Nucleus accumbens (tissue), 56 donors: ENCODE measurements around the gene FDX2.

ENCODE experiments used
- DNase-seq, 56 donors: peaks; one replicate each; lab custom pipeline; 2025; lab: John Stamatoyannopoulos, UW

Gene FDX2

DNA sequence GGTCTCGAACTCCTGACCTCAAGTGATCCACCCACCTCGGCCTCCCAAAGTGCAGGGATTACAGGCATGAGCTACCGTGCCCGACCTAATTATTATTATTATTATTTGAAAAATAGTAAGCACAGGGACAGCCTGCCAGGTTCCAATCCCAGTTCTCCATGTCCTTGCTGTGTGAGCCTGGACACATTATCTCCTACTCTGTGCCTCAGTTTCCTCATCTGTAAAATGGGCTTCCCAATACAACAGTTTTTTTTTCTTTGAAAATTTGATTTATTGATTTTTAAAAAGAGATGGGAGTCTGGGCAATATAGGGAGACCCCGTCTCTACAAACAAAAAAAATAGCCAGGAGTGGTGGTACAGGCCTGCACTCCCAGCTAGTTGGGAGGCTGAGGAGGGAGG is 9.5 kb downstream of the FDX2 start:
- no peak for DNase-seq

- DNase-seq = peak in 41 of 56 donors; percentile 6 to 81 (median 47)
These were observed 10.5 kb downstream of the FDX2 start for GRCh38 chr19:10305139-10305806.

DNA sequence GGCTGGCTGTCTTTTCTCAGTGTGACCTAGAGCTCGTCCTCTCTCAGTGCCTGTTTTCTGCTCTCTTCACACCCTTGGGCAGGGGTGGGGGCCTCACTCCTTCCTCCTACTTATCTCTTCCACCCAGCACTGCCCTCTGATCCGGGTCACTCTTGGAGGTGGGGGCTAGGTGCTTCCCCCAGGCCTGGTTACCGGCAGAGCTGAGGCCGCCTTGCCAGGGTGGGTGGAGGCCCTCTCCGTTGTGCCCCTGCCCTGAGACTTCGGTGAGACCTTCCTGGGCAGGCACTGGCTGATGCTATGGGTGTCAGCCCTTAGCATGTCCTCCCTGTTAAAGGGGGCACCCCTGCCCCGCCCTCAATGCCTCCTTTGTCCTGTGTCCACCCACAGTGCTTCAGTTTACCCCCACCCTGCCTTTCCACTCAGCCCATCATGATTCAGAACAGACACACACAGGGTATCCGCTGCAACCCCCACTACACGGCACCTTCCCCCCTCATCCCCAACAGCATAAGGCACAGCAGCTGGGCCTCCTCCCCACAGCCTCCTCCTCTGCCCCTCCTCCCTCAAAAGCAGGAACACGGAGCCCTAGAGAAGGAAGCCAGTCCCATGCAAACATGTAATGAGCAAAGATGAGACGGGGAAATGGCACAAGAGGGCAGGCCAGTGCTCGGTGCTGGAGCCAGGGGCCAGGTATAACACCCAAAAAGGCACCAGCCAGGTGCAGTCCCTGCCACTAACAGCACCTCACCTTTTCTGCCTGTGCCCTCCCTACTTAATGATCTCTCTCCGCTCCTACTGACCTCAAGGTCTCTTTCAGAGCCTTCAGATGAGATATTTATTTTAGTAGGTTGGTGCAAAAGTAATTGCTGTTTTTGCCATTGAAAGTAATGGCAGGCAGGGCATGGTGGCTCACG is 16.0 kb downstream of the FDX2 start:
- DNase-seq = no peak

GRCh38 chr19:10295847-10296591 is 19.8 kb downstream of the FDX2 start:
- no peak for DNase-seq

GRCh38 chr19:10295305-10295846 is 20.4 kb downstream of the FDX2 start:
- DNase-seq = no peak

- DNase-seq = no peak
These were observed 21.5 kb downstream of the FDX2 start for GRCh38 chr19:10294368-10294697.

DNA sequence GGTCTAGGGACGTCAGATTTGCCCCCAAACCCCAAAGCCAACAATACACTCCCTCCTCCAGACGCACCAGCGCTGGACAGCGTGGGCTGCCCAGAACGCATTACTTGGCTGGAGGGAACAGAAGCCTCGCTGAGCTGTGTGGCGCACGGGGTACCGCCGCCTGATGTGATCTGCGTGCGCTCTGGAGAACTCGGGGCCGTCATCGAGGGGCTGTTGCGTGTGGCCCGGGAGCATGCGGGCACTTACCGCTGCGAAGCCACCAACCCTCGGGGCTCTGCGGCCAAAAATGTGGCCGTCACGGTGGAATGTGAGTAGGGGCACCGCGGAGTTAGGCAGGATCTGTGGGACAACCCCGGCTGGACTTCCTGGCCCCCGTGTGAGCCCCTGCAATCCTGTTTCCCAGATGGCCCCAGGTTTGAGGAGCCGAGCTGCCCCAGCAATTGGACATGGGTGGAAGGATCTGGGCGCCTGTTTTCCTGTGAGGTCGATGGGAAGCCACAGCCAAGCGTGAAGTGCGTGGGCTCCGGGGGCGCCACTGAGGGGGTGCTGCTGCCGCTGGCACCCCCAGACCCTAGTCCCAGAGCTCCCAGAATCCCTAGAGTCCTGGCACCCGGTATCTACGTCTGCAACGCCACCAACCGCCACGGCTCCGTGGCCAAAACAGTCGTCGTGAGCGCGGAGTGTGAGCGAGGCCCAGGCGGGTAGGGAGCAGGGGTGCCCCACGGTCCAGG is 22.0 kb downstream of the FDX2 start:
- no peak for DNase-seq

DNA sequence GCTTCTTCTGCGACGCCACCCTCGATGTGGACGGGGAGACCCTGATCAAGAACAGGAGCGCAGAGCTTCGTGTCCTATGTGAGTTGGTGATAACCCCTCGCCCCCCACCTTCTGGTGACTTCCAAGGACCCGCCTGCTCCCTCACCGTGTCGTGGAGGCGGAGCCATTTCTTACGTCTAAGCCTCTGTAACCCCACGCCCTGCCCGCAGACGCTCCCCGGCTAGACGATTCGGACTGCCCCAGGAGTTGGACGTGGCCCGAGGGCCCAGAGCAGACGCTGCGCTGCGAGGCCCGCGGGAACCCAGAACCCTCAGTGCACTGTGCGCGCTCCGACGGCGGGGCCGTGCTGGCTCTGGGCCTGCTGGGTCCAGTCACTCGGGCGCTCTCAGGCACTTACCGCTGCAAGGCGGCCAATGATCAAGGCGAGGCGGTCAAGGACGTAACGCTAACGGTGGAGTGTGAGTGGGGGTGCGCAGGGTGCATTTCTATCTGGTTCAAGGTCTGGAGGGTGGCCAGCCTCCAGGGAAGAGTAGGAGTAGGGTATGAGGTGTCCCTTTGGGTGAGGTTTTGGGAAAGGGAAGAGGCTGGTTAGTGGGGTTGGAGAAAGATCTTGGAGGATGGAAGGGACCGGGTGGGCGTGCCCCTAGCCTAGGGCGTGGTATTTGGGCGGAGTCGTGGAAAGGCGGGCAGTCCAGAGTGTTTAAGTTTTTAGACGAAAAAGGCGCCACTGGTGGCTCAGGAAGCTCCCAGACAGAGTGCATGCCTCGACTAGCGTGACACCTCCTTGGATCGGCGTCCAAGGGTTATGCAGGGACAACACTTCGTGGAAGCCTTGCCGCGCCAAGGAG is 22.8 kb downstream of the FDX2 start:
- DNase-seq = no peak

GRCh38 chr19:10292206-10292788 is 23.5 kb downstream of the FDX2 start:
- DNase-seq = peak in 35 of 56 donors; percentile 3 to 75 (median 25)

- no peak for DNase-seq
These were observed 24.1 kb downstream of the FDX2 start for GRCh38 chr19:10291554-10292205.

DNA sequence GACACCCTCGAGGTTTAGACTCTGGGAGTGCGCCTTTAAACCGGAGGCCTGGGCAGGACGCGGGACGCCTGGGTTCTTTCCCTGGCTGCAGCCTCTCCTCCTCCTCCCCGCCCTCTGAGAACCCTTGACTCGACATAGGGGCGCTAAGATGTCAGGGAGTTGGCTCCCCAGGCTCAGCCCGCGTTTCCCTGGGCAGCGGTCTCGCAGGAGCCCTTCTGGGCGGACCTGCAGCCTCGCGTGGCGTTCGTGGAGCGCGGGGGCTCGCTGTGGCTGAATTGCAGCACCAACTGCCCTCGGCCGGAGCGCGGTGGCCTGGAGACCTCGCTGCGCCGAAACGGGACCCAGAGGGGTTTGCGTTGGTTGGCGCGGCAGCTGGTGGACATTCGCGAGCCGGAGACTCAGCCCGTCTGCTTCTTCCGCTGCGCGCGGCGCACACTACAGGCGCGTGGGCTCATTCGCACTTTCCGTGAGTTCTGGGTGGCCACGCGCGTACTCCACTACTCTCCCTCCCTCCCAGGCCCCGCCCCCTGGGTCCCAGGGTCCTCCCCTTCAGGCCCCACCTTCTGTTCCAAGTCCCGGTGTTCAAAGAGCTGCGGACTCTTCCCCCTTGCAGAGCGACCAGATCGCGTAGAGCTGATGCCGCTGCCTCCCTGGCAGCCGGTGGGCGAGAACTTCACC is 24.8 kb downstream of the FDX2 start:
- peak in 34 of 56 donors; percentile 3 to 78 (median 42) for DNase-seq

- DNase-seq = peak in 3 of 56 donors; percentile 11 to 37 (median 26)
These were observed 25.4 kb downstream of the FDX2 start for GRCh38 chr19:10290357-10290875.

DNA sequence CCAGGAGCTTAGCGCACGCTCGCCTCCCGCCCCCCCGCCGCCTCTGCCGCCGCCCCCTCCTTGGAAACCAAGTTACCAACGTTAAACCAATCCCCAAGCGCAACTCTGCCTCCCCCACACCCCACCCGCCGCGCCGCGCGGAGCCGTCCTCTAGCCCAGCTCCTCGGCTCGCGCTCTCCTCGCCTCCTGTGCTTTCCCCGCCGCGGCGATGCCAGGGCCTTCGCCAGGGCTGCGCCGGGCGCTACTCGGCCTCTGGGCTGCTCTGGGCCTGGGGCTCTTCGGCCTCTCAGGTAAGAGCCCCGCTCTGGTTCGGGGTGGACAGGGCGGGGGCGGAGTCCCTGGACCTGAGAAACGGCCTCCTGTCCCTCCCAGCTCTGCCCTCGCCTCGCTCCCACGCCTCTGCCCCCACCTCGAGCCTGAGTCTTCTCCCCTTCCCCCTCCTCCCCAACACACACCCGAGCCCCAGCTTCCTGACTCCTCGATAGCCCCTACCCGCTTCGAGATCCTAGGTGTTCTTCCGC is 25.9 kb downstream of the FDX2 start, which contains the start of gene ICAM5:
TSS of gene ICAM5 (plus strand) at position 117 of the 521 bp plus-strand sequence. CDS start at position 209, 92 bp downstream.
- DNase-seq = peak in 32 of 56 donors; percentile 6 to 86 (median 54)

- DNase-seq = peak in 35 of 56 donors; percentile 7 to 85 (median 51)
These were observed 26.5 kb downstream of the FDX2 start for GRCh38 chr19:10289167-10289835.

GRCh38 chr19:10288662-10289166 is 27.1 kb downstream of the FDX2 start:
- peak in 33 of 56 donors; percentile 6 to 75 (median 48) for DNase-seq
